OCI-LY7 (cell line): ENCODE results near the gene FAM193A. TPM values are rescaled to one million over a fixed set of nuclear protein-coding genes. Genes with fewer than 3 reads are reported as not detected.
A peak's percentile ranks its signal among the peaks of the same experiment; 100 is the strongest.

ENCODE experiments used
- Bru-seq: library from RNA; stranded (reverse); fragments of 400-500 nt; gene quantifications from one replicate; lab custom pipeline; 2021; lab: Mats Ljungman, UMichigan
- BruChase-seq, 2 experiments: library from RNA; stranded (reverse); fragments of 400-500 nt; gene quantifications; one replicate each; lab custom pipeline; 2021; lab: Mats Ljungman, UMichigan
- BruUV-seq: library from RNA; stranded (reverse); fragments of 400-500 nt; replicated peaks from 2 replicates; lab custom pipeline; 2021; lab: Mats Ljungman, UMichigan
- CTCF ChIA-PET: fragments of 300-600 bp; sonication (Branson Sonifier 250); formaldehyde crosslinking; loops from one replicate; lab custom pipeline; 2022; ENCODE audit warnings: antibody characterized with exemption; ENCODE audit not compliant: unreplicated experiment; lab: Charles Lee
- POLR2A ChIA-PET: fragments of 300-600 bp; sonication (Branson Sonifier 250); formaldehyde crosslinking; loops from one replicate; lab custom pipeline; 2022; ENCODE audit warnings: antibody characterized with exemption; lab: Charles Lee
- DNase-seq: peaks from one replicate; pipeline ENCODE4 v3.0.0-alpha.2; 2015; ENCODE audit warnings: low spot score
- H2AFZ ChIP-seq: fragments of 200-600 bp; sonication (generic), shearing (Covaris generic); 2 replicates; pipeline ENCODE4 v1.6.1; 2014; ENCODE audit warnings: mild to moderate bottlenecking, antibody characterized with exemption, low read length, moderate library complexity
- H3K27ac ChIP-seq: fragments of 200-600 bp; sonication (generic); 2 replicates; pipeline ENCODE4 v1.5.1; 2014; ENCODE audit warnings: mixed run types, low read depth, mild to moderate bottlenecking, moderate library complexity, low read length, inconsistent platforms; ENCODE audit not compliant: poor library complexity, severe bottlenecking
- H3K36me3 ChIP-seq: fragments of 200-600 bp; sonication (generic); 2 replicates; pipeline ENCODE4 v1.6.1; 2014; ENCODE audit warnings: mild to moderate bottlenecking, antibody characterized with exemption, low read length, moderate library complexity, mixed read lengths; ENCODE audit not compliant: insufficient read depth
- H3K4me1 ChIP-seq: fragments of 200-600 bp; sonication (generic); 2 replicates; pipeline ENCODE4 v1.5.1; 2014; ENCODE audit warnings: mild to moderate bottlenecking, low read length; ENCODE audit not compliant: insufficient read depth, poor library complexity, severe bottlenecking
- H3K4me2 ChIP-seq: fragments of 200-600 bp; sonication (generic); 2 replicates; pipeline ENCODE4 v1.6.1; 2014; ENCODE audit warnings: mild to moderate bottlenecking, low read length
- H3K4me3 ChIP-seq: fragments of 200-600 bp; sonication (generic); 2 replicates; pipeline ENCODE4 v1.5.1; 2014; ENCODE audit warnings: mild to moderate bottlenecking, low read depth, low read length; ENCODE audit not compliant: poor library complexity, severe bottlenecking
- H3K79me2 ChIP-seq: fragments of 200-600 bp; sonication (generic); 2 replicates; pipeline ENCODE4 v1.6.1; 2016; ENCODE audit warnings: low read depth, mild to moderate bottlenecking, low read length, moderate library complexity, mixed read lengths; ENCODE audit not compliant: insufficient read depth
- H3K9me2 ChIP-seq: fragments of 200-600 bp; sonication (generic); 2 replicates; pipeline ENCODE4 v1.6.1; 2016; ENCODE audit warnings: mild to moderate bottlenecking, low read length, mixed read lengths; ENCODE audit not compliant: insufficient read depth
- H3K9me3 ChIP-seq: fragments of 200-600 bp; sonication (generic); 2 replicates; pipeline ENCODE4 v1.6.1; 2014; ENCODE audit warnings: mild to moderate bottlenecking, mixed run types, low read length, mixed read lengths
- H4K20me1 ChIP-seq: fragments of 200-600 bp; sonication (generic); 2 replicates; pipeline ENCODE4 v1.6.1; 2014; ENCODE audit warnings: mild to moderate bottlenecking, antibody characterized with exemption, low read length, moderate library complexity, mixed read lengths; ENCODE audit not compliant: insufficient read depth
- CTCF ChIP-seq: fragments of 200-600 bp; sonication (generic); conservative IDR thresholded peaks from 2 replicates; pipeline ENCODE4 v1.5.1; 2014; ENCODE audit warnings: mild to moderate bottlenecking, antibody characterized with exemption, low read length, moderate library complexity, mixed read lengths
- EZH2phosphoT487 ChIP-seq: fragments of 200-600 bp; sonication (generic); IDR thresholded peaks from 2 replicates; pipeline ENCODE4 v1.6.1; 2018; ENCODE audit warnings: low read depth, borderline replicate concordance, mild to moderate bottlenecking, mixed run types, antibody characterized with exemption, low read length, moderate library complexity, mixed read lengths
- intact Hi-C: fragments of 100-400 bp; cut with micrococcal nuclease; formaldehyde crosslinking; loops from one replicate; pipeline ENCODE4 v1.10.0; 2022; ENCODE audit not compliant: unreplicated experiment
- long read RNA-seq: library from polyadenylated mRNA; stranded (forward); transcript quantifications from one replicate; pipeline ENCODE4 v2.0.0, GENCODE V29; 2022
- total RNA-seq, 2 experiments: library from RNA; depleted of rRNA in 1 of 2; stranded (reverse); fragments of >200 nt in 1 of 2; shearing (Covaris generic) in 1 of 2; gene quantifications; 2 replicates each; pipeline ENCODE4 v1.2.3, GENCODE V29; 2014 to 2022

Gene FAM193A
- total RNA-seq (2014; rRNA removed; shearing (Covaris generic)) (17.1 and 17.8 TPM in 2 replicates), total RNA-seq (2022) (36.7 and 38.6 TPM in 2 replicates), Bru-seq, nascent RNA (percentile 76 among the genes with signal in this experiment), BruChase-seq, experiment 1, labeled RNA remaining after a 6-hour chase (percentile 81 among the genes with signal in this experiment), BruChase-seq, experiment 2, labeled RNA remaining after a 2-hour chase (percentile 73 among the genes with signal in this experiment)
- long read RNA-seq, full-length matches to known transcripts, result 6 of 38 reads
- long read RNA-seq, partial matches to known transcripts, result 9 of 38 reads
- long read RNA-seq, other reads (novel, unspliced or antisense), result 23 of 38 reads

GRCh38 chr4:2536193-2537010 lies at the start of gene FAM193A:
Gene FAM193A (plus strand): TSS chr4:2536647. CDS start chr4:2536916, 269 bp downstream.
- intact Hi-C loops, result loop anchor here (1.0 to 2.0 kb wide), 4 partner anchors 68 to 418 kb away; partner anchors contain the start of genes HAUS3 and POLN
- H3K4me3 ChIP-seq, result peak within 1 kb of the TSS; percentile 95
- H4K20me1 ChIP-seq, result peaks cover 6% of the 10 kb centered on the region; the same call in 1 of the 2 replicates
- POLR2A ChIA-PET, result interaction anchor here (0.5 to 2.0 kb wide), 6 partner anchors 14 to 68 kb away, joined by 3 to 11 read pairs (median 4); partner anchors contain the start of gene RNF4
- H3K36me3 ChIP-seq, result peaks cover 15% of the 10 kb centered on the region; the same call in 1 of the 2 replicates
- H2AFZ ChIP-seq, result peak within 1 kb of the TSS; percentile 91
- CTCF ChIA-PET, result interaction anchor here (0.6 to 1.0 kb wide), 2 partner anchors 69 to 219 kb away, joined by 3 read pairs; no protein-coding TSS in a partner anchor
- H3K27ac ChIP-seq, result peak within 1 kb of the TSS; percentile 68
- no peaks in the 10 kb centered on the region for H3K9me2 ChIP-seq
- peak within 1 kb of the TSS; percentile 75 for H3K4me2 ChIP-seq
- BruUV-seq, result no TSS peak
- H3K9me3 ChIP-seq, result no peaks in the 10 kb centered on the region
- peaks cover 43% of the 10 kb centered on the region for H3K79me2 ChIP-seq
- no peak for TF ChIP-seq EZH2phosphoT487
- no peak for TF ChIP-seq CTCF
- DNase-seq, result peak; percentile 100
- peaks cover 15% of the 10 kb centered on the region for H3K4me1 ChIP-seq

GRCh38 chr4:2486981-2487380 lies 49.5 kb upstream of the FAM193A start:
- DNase-seq, result no peak
- Histone ChIP-seq H3K9me3 (no peaks in the 10 kb centered on the region), H3K4me2 (no peak overlapping the region), H3K4me1 (peaks cover 44% of the 10 kb centered on the region), H2AFZ (no peak overlapping the region), H3K4me3 (no peak overlapping the region), H3K79me2 (peaks cover 98% of the 10 kb centered on the region), H3K27ac (no peak overlapping the region), H3K9me2 (no peaks in the 10 kb centered on the region), H3K36me3 (peaks cover 78% of the 10 kb centered on the region), H4K20me1 (peaks cover 46% of the 10 kb centered on the region)
- POLR2A ChIA-PET, result interaction anchor here (1.7 kb wide), 1 partner anchor 21 kb away, joined by 3 read pairs; no protein-coding TSS in a partner anchor
- TF ChIP-seq EZH2phosphoT487 (no peak), CTCF (no peak)
- intact Hi-C loops, result no loop called here
- CTCF ChIA-PET, result no interaction called here
- BruUV-seq, result no TSS peak
